HepG2 (cell line): ENCODE data around the gene NOS1. TPM values are rescaled to one million over a fixed set of nuclear protein-coding genes. Genes with fewer than 3 reads are reported as not detected.

Source experiments
- BORCS8-MEF2B ChIP-seq: sonication (generic); formaldehyde crosslinking; IDR thresholded peaks from 2 replicates; pipeline ENCODE4 v1.8.0; 2022; ENCODE audit warnings: mild to moderate bottlenecking, missing genetic modification reagents
- ERF ChIP-seq: IDR thresholded peaks from 2 replicates; pipeline ENCODE4 v1.6.1; 2018; ENCODE audit warnings: missing biosample characterization, missing genetic modification reagents
- FLYWCH1 ChIP-seq: sonication (generic); formaldehyde crosslinking; IDR thresholded peaks from 2 replicates; pipeline ENCODE4 v1.8.1; 2023; ENCODE audit warnings: mild to moderate bottlenecking, missing genetic modification reagents
- GABPB1 ChIP-seq: IDR thresholded peaks from 2 replicates; pipeline ENCODE4 v1.6.1; 2016; ENCODE audit warnings: mild to moderate bottlenecking, missing genetic modification reagents, moderate library complexity, missing compliant biosample characterization
- MIER3 ChIP-seq: IDR thresholded peaks from 2 replicates; pipeline ENCODE4 v1.6.1; 2016; ENCODE audit warnings: missing compliant biosample characterization, borderline replicate concordance
- PTBP1 ChIP-seq: fragments of 200-400 bp; formaldehyde crosslinking; IDR thresholded peaks from 2 replicates; pipeline ENCODE4 v1.6.1; 2018; ENCODE audit warnings: low read length, low read depth; ENCODE audit not compliant: poor library complexity, severe bottlenecking
- TBP ChIP-seq: sonication (generic); formaldehyde crosslinking; IDR thresholded peaks from 2 replicates; pipeline ENCODE4 v1.5.0; 2020; ENCODE audit warnings: missing genetic modification reagents
- TOPORS ChIP-seq: sonication (generic); formaldehyde crosslinking; IDR thresholded peaks from 2 replicates; pipeline ENCODE4 v1.8.0; 2023; ENCODE audit warnings: mild to moderate bottlenecking, missing genetic modification reagents
- XRCC5 ChIP-seq: fragments of 200-400 bp; formaldehyde crosslinking; optimal IDR thresholded peaks from 2 replicates; pipeline ENCODE3; 2017; ENCODE audit warnings: mild to moderate bottlenecking, low read length
- ZMYM2 ChIP-seq: sonication (generic); formaldehyde crosslinking; IDR thresholded peaks from 2 replicates; pipeline ENCODE4 v1.8.0; 2022; ENCODE audit warnings: mild to moderate bottlenecking, missing genetic modification reagents
- ZNF317 ChIP-seq: sonication (generic); formaldehyde crosslinking; IDR thresholded peaks from 2 replicates; pipeline ENCODE4 v1.5.0; 2020; ENCODE audit warnings: mild to moderate bottlenecking, missing genetic modification reagents
- ZNF430 ChIP-seq: sonication (generic); formaldehyde crosslinking; IDR thresholded peaks from 2 replicates; pipeline ENCODE4 v1.9.0; 2021; ENCODE audit warnings: mild to moderate bottlenecking, missing genetic modification reagents
- ZNF547 ChIP-seq: sonication (generic); formaldehyde crosslinking; IDR thresholded peaks from 2 replicates; pipeline ENCODE4 v1.5.1; 2020; ENCODE audit warnings: mild to moderate bottlenecking, missing genetic modification reagents
- ZNF577 ChIP-seq: sonication (generic); formaldehyde crosslinking; IDR thresholded peaks from 2 replicates; pipeline ENCODE4 v1.4.0; 2020; ENCODE audit warnings: mild to moderate bottlenecking, low read depth, missing genetic modification reagents, borderline replicate concordance
- ZNF598 ChIP-seq: sonication (generic); formaldehyde crosslinking; IDR thresholded peaks from 2 replicates; pipeline ENCODE4 v1.5.1; 2020; ENCODE audit warnings: mild to moderate bottlenecking, missing genetic modification reagents, borderline replicate concordance
- ZNF709 ChIP-seq: sonication (generic); formaldehyde crosslinking; IDR thresholded peaks from 2 replicates; pipeline ENCODE4 v1.5.0; 2020; ENCODE audit warnings: mild to moderate bottlenecking, missing genetic modification reagents
- polyA plus RNA-seq, 8 experiments: library from polyadenylated mRNA; depleted of rRNA in 3 of 8; stranded (reverse) in 7 of 8; unstranded in 1 of 8; fragments of >200 nt; fragmentation: Illumina TruSeq in 4 of 8; extraction: Trizol in 4 of 8; gene quantifications; 2 replicates each; pipeline versions ENCODE4 v1.2.1 to v1.2.3, GENCODE V29; 2011 to 2016; ENCODE audit warnings: low read depth in 4 of 8, missing spikeins in 1 of 8, mixed read lengths in 1 of 8; ENCODE audit not compliant: insufficient read depth in 1 of 8
- total RNA-seq, 5 experiments: library from RNA; depleted of rRNA; stranded (reverse); fragments of >200 nt; fragmentation: Illumina TruSeq; extraction: Trizol; gene quantifications; 2 replicates each; pipeline ENCODE4 v1.2.3, GENCODE V29; 2016; ENCODE audit warnings: low read depth in 1 of 5
- TF ChIP-seq, protein P1 (sequence below): sonication (generic); formaldehyde crosslinking; IDR thresholded peaks from 2 replicates; pipeline ENCODE4 v1.8.1; 2023; ENCODE audit warnings: mild to moderate bottlenecking, moderate library complexity, missing genetic modification reagents
- TF ChIP-seq, protein P2 (sequence below): IDR thresholded peaks from 2 replicates; pipeline ENCODE4 v1.6.1; 2016; ENCODE audit warnings: missing genetic modification reagents, missing compliant biosample characterization
- TF ChIP-seq, protein P3 (sequence below): sonication (generic); formaldehyde crosslinking; IDR thresholded peaks from 2 replicates; pipeline ENCODE4 v1.4.0; 2020; ENCODE audit warnings: missing genetic modification reagents
- TF ChIP-seq, protein P4 (sequence below): sonication (generic); formaldehyde crosslinking; IDR thresholded peaks from 2 replicates; pipeline ENCODE4 v1.5.0; 2020; ENCODE audit warnings: missing genetic modification reagents, mild to moderate bottlenecking, borderline replicate concordance
- TF ChIP-seq, protein P5 (sequence below): sonication (generic); formaldehyde crosslinking; IDR thresholded peaks from 2 replicates; pipeline ENCODE4 v1.4.0; 2020; ENCODE audit warnings: low read depth, mild to moderate bottlenecking, missing genetic modification reagents
- TF ChIP-seq, protein P6 (sequence below): IDR thresholded peaks from 2 replicates; pipeline ENCODE4 v1.6.1; 2016; ENCODE audit warnings: missing compliant biosample characterization, missing genetic modification reagents, borderline replicate concordance

NOS1 gene
- total and polyA plus RNA-seq, 2 of the 13 experiments (the other 11 are each of a cell fraction or from before 2014, with no cell fraction given) = not detected

DNA sequence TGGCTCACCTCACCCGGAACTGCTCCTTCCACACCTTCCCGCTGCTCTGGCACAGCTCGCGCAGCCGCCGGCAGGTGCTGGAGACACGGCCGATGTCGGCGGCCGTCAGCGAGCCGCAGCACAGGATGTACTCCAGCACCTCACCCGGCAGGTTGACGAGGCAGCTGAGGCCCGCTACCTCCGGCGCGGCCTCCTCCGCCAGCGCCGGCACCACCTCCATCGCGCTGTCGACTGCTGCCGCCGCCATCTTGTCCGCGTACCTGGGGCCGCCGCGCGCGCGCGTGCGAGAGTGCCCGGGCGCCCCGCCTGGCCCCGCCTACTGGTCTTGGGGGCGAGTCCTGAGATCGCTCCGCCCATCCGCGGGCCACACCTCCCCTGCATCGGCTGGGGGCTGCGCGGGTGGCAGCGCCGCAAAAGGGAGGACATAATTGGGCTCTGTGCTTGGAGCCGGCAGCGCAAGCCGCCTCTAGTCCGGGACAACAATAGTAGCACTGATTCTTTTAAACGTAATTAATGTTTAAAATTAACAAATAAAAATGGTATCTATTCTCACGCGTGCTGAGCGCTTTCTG lies 171.1 kb downstream of the NOS1 start, which contains the start of gene FBXO21 (continued):
- TF ChIP-seq TOPORS (CRISPR knock-in tag) = peak; percentile 72; the same call in 1 of the 2 replicates
- TF ChIP-seq, protein P1, sequence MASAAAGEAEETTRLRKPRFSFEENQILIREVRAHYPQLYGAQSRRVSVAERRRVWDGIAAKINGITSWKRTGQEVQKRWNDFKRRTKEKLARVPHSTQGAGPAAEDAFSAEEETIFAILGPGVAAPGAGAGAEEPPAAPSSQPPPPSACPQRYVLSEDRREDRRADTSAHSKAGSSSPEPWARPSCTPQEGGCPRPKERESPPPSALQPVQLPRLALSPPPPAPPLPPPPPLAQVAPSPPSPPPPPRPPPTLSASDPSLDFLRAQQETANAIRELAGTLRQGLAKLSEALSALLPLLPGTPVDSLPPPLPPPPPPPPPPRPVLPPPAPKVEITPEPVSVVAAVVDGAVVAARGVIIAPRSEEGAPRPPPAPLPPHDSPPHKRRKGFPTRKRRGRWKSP = 0 out of 2 replicates have a peak, but pooled peaks have one; percentile 24
- TF ChIP-seq ZNF598 = no peak
- peak; percentile 81 for TF ChIP-seq GABPB1 (CRISPR knock-in tag)
- TF ChIP-seq BORCS8-MEF2B (CRISPR knock-in tag) = peak; percentile 62
- TF ChIP-seq, protein P2, sequence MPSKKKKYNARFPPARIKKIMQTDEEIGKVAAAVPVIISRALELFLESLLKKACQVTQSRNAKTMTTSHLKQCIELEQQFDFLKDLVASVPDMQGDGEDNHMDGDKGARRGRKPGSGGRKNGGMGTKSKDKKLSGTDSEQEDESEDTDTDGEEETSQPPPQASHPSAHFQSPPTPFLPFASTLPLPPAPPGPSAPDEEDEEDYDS (CRISPR knock-in tag) = peak; percentile 88
- TF ChIP-seq, protein P3, sequence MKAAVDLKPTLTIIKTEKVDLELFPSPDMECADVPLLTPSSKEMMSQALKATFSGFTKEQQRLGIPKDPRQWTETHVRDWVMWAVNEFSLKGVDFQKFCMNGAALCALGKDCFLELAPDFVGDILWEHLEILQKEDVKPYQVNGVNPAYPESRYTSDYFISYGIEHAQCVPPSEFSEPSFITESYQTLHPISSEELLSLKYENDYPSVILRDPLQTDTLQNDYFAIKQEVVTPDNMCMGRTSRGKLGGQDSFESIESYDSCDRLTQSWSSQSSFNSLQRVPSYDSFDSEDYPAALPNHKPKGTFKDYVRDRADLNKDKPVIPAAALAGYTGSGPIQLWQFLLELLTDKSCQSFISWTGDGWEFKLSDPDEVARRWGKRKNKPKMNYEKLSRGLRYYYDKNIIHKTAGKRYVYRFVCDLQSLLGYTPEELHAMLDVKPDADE (CRISPR knock-in tag) = 0 out of 2 replicates have a peak, but pooled peaks have one; percentile 39
- TF ChIP-seq, protein P4, sequence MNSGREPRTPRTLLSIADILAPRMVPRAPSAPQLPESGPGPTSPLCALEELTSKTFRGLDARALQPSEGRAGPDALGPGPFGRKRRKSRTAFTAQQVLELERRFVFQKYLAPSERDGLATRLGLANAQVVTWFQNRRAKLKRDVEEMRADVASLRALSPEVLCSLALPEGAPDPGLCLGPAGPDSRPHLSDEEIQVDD (CRISPR knock-in tag) = 0 out of 2 replicates have a peak, but pooled peaks have one; percentile 34
- TF ChIP-seq ZNF547 (CRISPR knock-in tag) = 0 out of 2 replicates have a peak, but pooled peaks have one; percentile 64
- TF ChIP-seq MIER3 (CRISPR knock-in tag) = peak; percentile 17; the same call in 1 of the 2 replicates
- TF ChIP-seq PTBP1 = no peak
- peak; percentile 46; the same call in 1 of the 2 replicates for TF ChIP-seq ERF (CRISPR knock-in tag)
- no peak for TF ChIP-seq ZNF317 (CRISPR knock-in tag)
- TF ChIP-seq ZNF577 = no peak
- TF ChIP-seq FLYWCH1 (CRISPR knock-in tag) = 0 out of 2 replicates have a peak, but pooled peaks have one; percentile 39
- TF ChIP-seq, protein P5, sequence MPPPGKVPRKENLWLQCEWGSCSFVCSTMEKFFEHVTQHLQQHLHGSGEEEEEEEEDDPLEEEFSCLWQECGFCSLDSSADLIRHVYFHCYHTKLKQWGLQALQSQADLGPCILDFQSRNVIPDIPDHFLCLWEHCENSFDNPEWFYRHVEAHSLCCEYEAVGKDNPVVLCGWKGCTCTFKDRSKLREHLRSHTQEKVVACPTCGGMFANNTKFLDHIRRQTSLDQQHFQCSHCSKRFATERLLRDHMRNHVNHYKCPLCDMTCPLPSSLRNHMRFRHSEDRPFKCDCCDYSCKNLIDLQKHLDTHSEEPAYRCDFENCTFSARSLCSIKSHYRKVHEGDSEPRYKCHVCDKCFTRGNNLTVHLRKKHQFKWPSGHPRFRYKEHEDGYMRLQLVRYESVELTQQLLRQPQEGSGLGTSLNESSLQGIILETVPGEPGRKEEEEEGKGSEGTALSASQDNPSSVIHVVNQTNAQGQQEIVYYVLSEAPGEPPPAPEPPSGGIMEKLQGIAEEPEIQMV (CRISPR knock-in tag) = peak; percentile 43; the same call in 1 of the 2 replicates
- TF ChIP-seq ZMYM2 (CRISPR knock-in tag) = no peak
- TF ChIP-seq, protein P6, sequence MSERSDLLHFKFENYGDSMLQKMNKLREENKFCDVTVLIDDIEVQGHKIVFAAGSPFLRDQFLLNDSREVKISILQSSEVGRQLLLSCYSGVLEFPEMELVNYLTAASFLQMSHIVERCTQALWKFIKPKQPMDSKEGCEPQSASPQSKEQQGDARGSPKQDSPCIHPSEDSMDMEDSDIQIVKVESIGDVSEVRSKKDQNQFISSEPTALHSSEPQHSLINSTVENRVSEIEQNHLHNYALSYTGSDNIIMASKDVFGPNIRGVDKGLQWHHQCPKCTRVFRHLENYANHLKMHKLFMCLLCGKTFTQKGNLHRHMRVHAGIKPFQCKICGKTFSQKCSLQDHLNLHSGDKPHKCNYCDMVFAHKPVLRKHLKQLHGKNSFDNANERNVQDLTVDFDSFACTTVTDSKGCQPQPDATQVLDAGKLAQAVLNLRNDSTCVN (CRISPR knock-in tag) = no peak
- TF ChIP-seq TBP (CRISPR knock-in tag) = 0 out of 2 replicates have a peak, but pooled peaks have one; percentile 72
- TF ChIP-seq ZNF709 = no peak
- TF ChIP-seq ZNF430 (CRISPR knock-in tag) = peak; percentile 66; the same call in 1 of the 2 replicates
- TF ChIP-seq XRCC5 = peak; percentile 55
